HCT116 (cell line): ENCODE measurements around the gene NR2F1-AS1.

Experiments
- POLR2A ChIP-seq: IDR thresholded peaks from 2 replicates; pipeline ENCODE4 v1.7.0; 2011; ENCODE audit warnings: borderline replicate concordance; ENCODE audit not compliant: insufficient read depth, insufficient read length; ENCODE audit errors: extremely low read depth
- YY1 ChIP-seq: IDR thresholded peaks from 2 replicates; pipeline ENCODE4 v1.6.1; 2011; ENCODE audit warnings: low read length, low read depth, moderate library complexity, mild to moderate bottlenecking; ENCODE audit not compliant: insufficient replicate concordance; ENCODE audit errors: extremely low read depth
- TF ChIP-seq, protein P1 (sequence below), 3 experiments: fragments of 200-600 bp in 1 of 3; sonication (generic) in 1 of 3; IDR thresholded peaks in 2 of 3; conservative IDR thresholded peaks in 1 of 3; 2 replicates each; pipeline ENCODE4 v1.5.1; 2012 to 2017; ENCODE audit warnings: low read depth in 2 of 3, low read length in 2 of 3, antibody characterized with exemption in 1 of 3, borderline replicate concordance in 1 of 3, control low read depth in 1 of 3, mild to moderate bottlenecking in 1 of 3, mixed read lengths in 1 of 3, mixed run types in 1 of 3, moderate library complexity in 1 of 3; ENCODE audit not compliant: insufficient read depth in 1 of 3

GRCh38 chr5:93461756-93462155 is 119.3 kb downstream of the NR2F1-AS1 start:
- TF ChIP-seq, protein P1, sequence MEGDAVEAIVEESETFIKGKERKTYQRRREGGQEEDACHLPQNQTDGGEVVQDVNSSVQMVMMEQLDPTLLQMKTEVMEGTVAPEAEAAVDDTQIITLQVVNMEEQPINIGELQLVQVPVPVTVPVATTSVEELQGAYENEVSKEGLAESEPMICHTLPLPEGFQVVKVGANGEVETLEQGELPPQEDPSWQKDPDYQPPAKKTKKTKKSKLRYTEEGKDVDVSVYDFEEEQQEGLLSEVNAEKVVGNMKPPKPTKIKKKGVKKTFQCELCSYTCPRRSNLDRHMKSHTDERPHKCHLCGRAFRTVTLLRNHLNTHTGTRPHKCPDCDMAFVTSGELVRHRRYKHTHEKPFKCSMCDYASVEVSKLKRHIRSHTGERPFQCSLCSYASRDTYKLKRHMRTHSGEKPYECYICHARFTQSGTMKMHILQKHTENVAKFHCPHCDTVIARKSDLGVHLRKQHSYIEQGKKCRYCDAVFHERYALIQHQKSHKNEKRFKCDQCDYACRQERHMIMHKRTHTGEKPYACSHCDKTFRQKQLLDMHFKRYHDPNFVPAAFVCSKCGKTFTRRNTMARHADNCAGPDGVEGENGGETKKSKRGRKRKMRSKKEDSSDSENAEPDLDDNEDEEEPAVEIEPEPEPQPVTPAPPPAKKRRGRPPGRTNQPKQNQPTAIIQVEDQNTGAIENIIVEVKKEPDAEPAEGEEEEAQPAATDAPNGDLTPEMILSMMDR (IDR thresholded peaks at IDR 0.05 in 2 of 3, conservative IDR thresholded peaks at IDR 0.05 in 1 of 3; ENCODE audit: borderline replicate concordance in 1 of 3, insufficient read depth in 1 of 3, low read depth in 2 of 3, low read length in 2 of 3) = no peak
- TF ChIP-seq YY1 (no peak), POLR2A (no peak)
